HepG2 (cell line): ENCODE measurements around the gene AHSG. TPM values are rescaled to one million over a fixed set of nuclear protein-coding genes. Genes with fewer than 3 reads are reported as not detected.

ENCODE experiments used
- AKAP8 ChIP-seq: sonication (generic); formaldehyde crosslinking; IDR thresholded peaks from 2 replicates; pipeline ENCODE4 v1.5.1; 2020; ENCODE audit warnings: mild to moderate bottlenecking, missing genetic modification reagents
- AKNA ChIP-seq: sonication (generic); formaldehyde crosslinking; IDR thresholded peaks from 2 replicates; pipeline ENCODE4 v1.4.0; 2020; ENCODE audit warnings: missing genetic modification reagents, borderline replicate concordance
- ATF7 ChIP-seq, 2 experiments: fragments of 450-650 bp in 1 of 2; sonication (generic) in 1 of 2; formaldehyde crosslinking in 1 of 2; IDR thresholded peaks; 2 replicates each; pipeline versions ENCODE4 v1.4.0 to v1.6.1; 2016 to 2020; ENCODE audit warnings: antibody characterized with exemption in 1 of 2, mild to moderate bottlenecking in 1 of 2, missing genetic modification reagents in 1 of 2
- ATM ChIP-seq: fragments of 450-650 bp; IDR thresholded peaks from 2 replicates; pipeline ENCODE4 v1.7.1; 2017; ENCODE audit warnings: mild to moderate bottlenecking, borderline replicate concordance
- CBFB ChIP-seq: sonication (generic); formaldehyde crosslinking; IDR thresholded peaks from 2 replicates; pipeline ENCODE4 v1.4.0; 2020; ENCODE audit warnings: missing genetic modification reagents
- GATA4 ChIP-seq: sonication (generic); IDR thresholded peaks from 2 replicates; pipeline ENCODE4 v1.6.1; 2016; ENCODE audit warnings: antibody characterized with exemption, low read depth, borderline replicate concordance
- HIC2 ChIP-seq: sonication (generic); formaldehyde crosslinking; IDR thresholded peaks from 2 replicates; pipeline ENCODE4 v1.9.0; 2022; ENCODE audit warnings: low read depth, missing genetic modification reagents
- HNRNPL ChIP-seq: fragments of 200-400 bp; formaldehyde crosslinking; IDR thresholded peaks from 2 replicates; pipeline ENCODE4 v1.6.1; 2017; ENCODE audit warnings: mild to moderate bottlenecking, low read depth, low read length
- KDM1A ChIP-seq: IDR thresholded peaks from 2 replicates; pipeline ENCODE4 v1.6.1; 2016; ENCODE audit warnings: missing compliant biosample characterization
- KLF6 ChIP-seq: IDR thresholded peaks from 2 replicates; pipeline ENCODE4 v1.8.0; 2016; ENCODE audit warnings: missing biosample characterization, missing genetic modification reagents
- MED8 ChIP-seq: sonication (generic); formaldehyde crosslinking; IDR thresholded peaks from 2 replicates; pipeline ENCODE4 v1.8.1; 2023; ENCODE audit warnings: mild to moderate bottlenecking, missing genetic modification reagents; ENCODE audit not compliant: insufficient replicate concordance
- MTA1 ChIP-seq: sonication (generic); formaldehyde crosslinking; IDR thresholded peaks from 2 replicates; pipeline ENCODE4 v1.4.0; 2020; ENCODE audit warnings: missing genetic modification reagents, mild to moderate bottlenecking, borderline replicate concordance
- NONO ChIP-seq, 2 experiments: fragments of 450-650 bp in 1 of 2; sonication (generic) in 1 of 2; formaldehyde crosslinking in 1 of 2; IDR thresholded peaks in 1 of 2; conservative IDR thresholded peaks in 1 of 2; 2 replicates each; pipeline versions ENCODE4 v1.6.1 to v1.8.0; 2017 to 2022; ENCODE audit warnings: mild to moderate bottlenecking in 1 of 2, missing genetic modification reagents in 1 of 2, moderate library complexity in 1 of 2
- SNRNP70 ChIP-seq: fragments of 200-400 bp; formaldehyde crosslinking; IDR thresholded peaks from 2 replicates; pipeline ENCODE4 v1.6.1; 2017; ENCODE audit warnings: mild to moderate bottlenecking, low read depth, low read length, moderate library complexity
- SOX13 ChIP-seq, 3 experiments: fragments of 450-650 bp in 1 of 3; sonication (generic) in 1 of 3; formaldehyde crosslinking in 1 of 3; IDR thresholded peaks in 2 of 3; conservative IDR thresholded peaks in 1 of 3; 2 replicates each; pipeline versions ENCODE4 v1.5.0 to v1.6.1; 2016 to 2020; ENCODE audit warnings: antibody characterized with exemption in 1 of 3, mild to moderate bottlenecking in 1 of 3, missing compliant biosample characterization in 1 of 3, missing genetic modification reagents in 1 of 3, moderate library complexity in 1 of 3
- ZBTB7A ChIP-seq: sonication (generic); formaldehyde crosslinking; IDR thresholded peaks from 2 replicates; pipeline ENCODE4 v1.8.0; 2022; ENCODE audit warnings: mild to moderate bottlenecking, missing genetic modification reagents
- ZNF549 ChIP-seq: sonication (generic); formaldehyde crosslinking; IDR thresholded peaks from 2 replicates; pipeline ENCODE4 v1.5.0; 2020; ENCODE audit warnings: missing genetic modification reagents
- ZNF569 ChIP-seq: sonication (generic); formaldehyde crosslinking; IDR thresholded peaks from 2 replicates; pipeline ENCODE4 v1.5.0; 2020; ENCODE audit warnings: mild to moderate bottlenecking, missing genetic modification reagents, moderate library complexity, borderline replicate concordance
- ZNF570 ChIP-seq: sonication (generic); formaldehyde crosslinking; IDR thresholded peaks from 2 replicates; pipeline ENCODE4 v1.4.0; 2020; ENCODE audit warnings: mild to moderate bottlenecking, missing genetic modification reagents, borderline replicate concordance
- ZNF792 ChIP-seq: IDR thresholded peaks from 2 replicates; pipeline ENCODE4 v1.6.1; 2016
- ZNF850 ChIP-seq: sonication (generic); formaldehyde crosslinking; conservative IDR thresholded peaks from 2 replicates; pipeline ENCODE4 v1.9.0; 2021; ENCODE audit warnings: mild to moderate bottlenecking, missing genetic modification reagents
- ZSCAN21 ChIP-seq: sonication (generic); formaldehyde crosslinking; IDR thresholded peaks from 2 replicates; pipeline ENCODE4 v1.8.0; 2022; ENCODE audit warnings: mild to moderate bottlenecking, missing genetic modification reagents, moderate library complexity, borderline replicate concordance
- polyA plus RNA-seq, 8 experiments: library from polyadenylated mRNA; depleted of rRNA in 3 of 8; stranded (reverse) in 7 of 8; unstranded in 1 of 8; fragments of >200 nt; fragmentation: Illumina TruSeq in 4 of 8; extraction: Trizol in 4 of 8; gene quantifications; 2 replicates each; pipeline versions ENCODE4 v1.2.1 to v1.2.3, GENCODE V29; 2011 to 2016; ENCODE audit warnings: low read depth in 4 of 8, missing spikeins in 1 of 8, mixed read lengths in 1 of 8; ENCODE audit not compliant: insufficient read depth in 1 of 8
- total RNA-seq, 5 experiments: library from RNA; depleted of rRNA; stranded (reverse); fragments of >200 nt; fragmentation: Illumina TruSeq; extraction: Trizol; gene quantifications; 2 replicates each; pipeline ENCODE4 v1.2.3, GENCODE V29; 2016; ENCODE audit warnings: low read depth in 1 of 5

Gene AHSG
- total and polyA plus RNA-seq, 2 of the 13 experiments (the other 11 are each of a cell fraction or from before 2014, with no cell fraction given), result 2,043 to 19,152 TPM

GRCh38 chr3:186567072-186567921 lies 45.6 kb upstream of the AHSG start, which contains the start of gene TBCCD1 (continued):
- TF ChIP-seq SOX13 (IDR thresholded peaks at IDR 0.05) (no peak), SOX13 (CRISPR knock-in tag; conservative IDR thresholded peaks at IDR 0.05 in 1 of 2, IDR thresholded peaks at IDR 0.05 in 1 of 2) (peak in 1 of 2 experiments; percentile 44; a peak in 1 of 4 replicates), NONO (IDR thresholded peaks at IDR 0.05) (no peak), NONO (CRISPR knock-in tag; conservative IDR thresholded peaks at IDR 0.05) (peak; percentile 70), HIC2 (CRISPR knock-in tag) (0 out of 2 replicates have a peak, but pooled peaks have one; percentile 34), ZSCAN21 (CRISPR knock-in tag) (peak; percentile 83), AKAP8 (CRISPR knock-in tag) (peak; percentile 53; the same call in 1 of the 2 replicates), HNRNPL (no peak), MED8 (CRISPR knock-in tag) (no peak), ATM (no peak), MTA1 (peak; percentile 63; the same call in 1 of the 2 replicates), KLF6 (CRISPR knock-in tag) (peak; percentile 69; the same call in 1 of the 2 replicates), AKNA (no peak), GATA4 (0 out of 2 replicates have a peak, but pooled peaks have one; percentile 29), ZNF549 (CRISPR knock-in tag) (0 out of 2 replicates have a peak, but pooled peaks have one; percentile 42), ZNF792 (CRISPR knock-in tag) (peak; percentile 57; the same call in 1 of the 2 replicates), KDM1A (no peak), ZBTB7A (CRISPR knock-in tag) (peak; percentile 58; the same call in 1 of the 2 replicates), ZNF850 (CRISPR knock-in tag) (no peak), SNRNP70 (no peak), ZNF570 (CRISPR knock-in tag) (0 out of 2 replicates have a peak, but pooled peaks have one; percentile 62), CBFB (peak; percentile 87; the same call in 1 of the 2 replicates), ATF7 (IDR thresholded peaks at IDR 0.05) (no peak), ATF7 (CRISPR knock-in tag; IDR thresholded peaks at IDR 0.05) (no peak), ZNF569 (CRISPR knock-in tag) (no peak)
